Panc1 (cell line): ENCODE measurements around the gene C1QL1. TPM values are rescaled to one million over a fixed set of nuclear protein-coding genes. Genes with fewer than 3 reads are reported as not detected.

Experiments used
- ATAC-seq: fragments of 200-7000 bp; cut with Tn5 transposase; 2 replicates; pipeline ENCODE4 v1.9.1; 2020; ENCODE audit warnings: mild to moderate bottlenecking, moderate library complexity
- BruUV-seq: library from RNA; stranded (reverse); fragments of 400-500 nt; replicated peaks from 2 replicates; lab custom pipeline; 2021; lab: Mats Ljungman, UMichigan
- CTCF ChIA-PET: fragments of 300-600 bp; sonication (Branson Sonifier 250); formaldehyde crosslinking; loops from one replicate; lab custom pipeline; 2022; ENCODE audit warnings: antibody characterized with exemption; lab: Charles Lee
- POLR2A ChIA-PET: fragments of 300-600 bp; sonication (Branson Sonifier 250); formaldehyde crosslinking; loops from one replicate; lab custom pipeline; 2022; ENCODE audit warnings: antibody characterized with exemption; lab: Charles Lee
- DNase-seq: peaks from one replicate; pipeline ENCODE4 v3.0.0-alpha.2; 2010; ENCODE audit warnings: low read depth, low spot score
- H3K27ac ChIP-seq: 2 replicates; pipeline ENCODE4 v1.5.1; 2011; ENCODE audit warnings: mild to moderate bottlenecking, low read length, inconsistent platforms
- H3K27me3 ChIP-seq: fragments of 200-500 bp; sonication (Bioruptor generic); 2 replicates; pipeline ENCODE4 v1.6.0; 2014; ENCODE audit warnings: low read length, inconsistent platforms; ENCODE audit not compliant: control insufficient read depth, insufficient read depth
- H3K36me3 ChIP-seq: fragments of 200-500 bp; sonication (Bioruptor generic); 2 replicates; pipeline ENCODE4 v1.5.1; 2014; ENCODE audit warnings: inconsistent platforms, mild to moderate bottlenecking, low read length, moderate library complexity; ENCODE audit not compliant: control insufficient read depth, insufficient read depth
- H3K4me1 ChIP-seq: 2 replicates; pipeline ENCODE4 v1.5.1; 2011; ENCODE audit warnings: inconsistent platforms, mild to moderate bottlenecking, low read length, moderate library complexity; ENCODE audit not compliant: control insufficient read depth, insufficient read depth
- H3K4me3 ChIP-seq, 2 experiments: 2 replicates each; pipeline ENCODE4 v1.5.1; 2011 to 2012; ENCODE audit warnings: low read depth in 2 of 2, low read length in 2 of 2, mild to moderate bottlenecking in 2 of 2, inconsistent platforms in 1 of 2, moderate library complexity in 1 of 2
- H3K9me3 ChIP-seq: fragments of 200-500 bp; sonication (Bioruptor generic); 2 replicates; pipeline ENCODE4 v1.5.1; 2014; ENCODE audit warnings: low read depth, mild to moderate bottlenecking, inconsistent platforms, low read length, moderate library complexity; ENCODE audit not compliant: control insufficient read depth, insufficient read depth
- POLR2AphosphoS5 ChIP-seq: IDR thresholded peaks from 2 replicates; pipeline ENCODE4 v1.6.1; 2012; ENCODE audit warnings: mild to moderate bottlenecking, low read depth, low read length, moderate library complexity
- SIN3A ChIP-seq: IDR thresholded peaks from 2 replicates; pipeline ENCODE4 v1.6.1; 2012; ENCODE audit warnings: low read depth, mild to moderate bottlenecking, low read length, moderate library complexity, borderline replicate concordance; ENCODE audit not compliant: insufficient read depth
- TCF7L2 ChIP-seq: IDR thresholded peaks from 2 replicates; pipeline ENCODE4 v1.6.1; 2011; ENCODE audit warnings: mild to moderate bottlenecking, low read depth, low read length, inconsistent platforms
- in situ Hi-C: cut with HindIII; loops from 2 replicates; pipeline ENCODE4 v1.10.0; 2016; ENCODE audit warnings: low sequenced_read_pairs, low pct_unique_long_range_greater_than_20kb
- intact Hi-C: fragments of 100-400 bp; cut with micrococcal nuclease; formaldehyde crosslinking; loops from one replicate; pipeline ENCODE4 v1.10.0; 2022; ENCODE audit not compliant: unreplicated experiment
- total RNA-seq: library from RNA; stranded (reverse); gene quantifications from one replicate; pipeline ENCODE4 v1.2.1, GENCODE V29; 2021; ENCODE audit not compliant: unreplicated experiment
- TF ChIP-seq, protein P1 (sequence below): fragments of 450-650 bp; IDR thresholded peaks from 2 replicates; pipeline ENCODE4 v1.5.1; 2017; ENCODE audit warnings: mild to moderate bottlenecking
- TF ChIP-seq, protein P2 (sequence below), 2 experiments: IDR thresholded peaks; 2 replicates each; pipeline ENCODE4 v1.6.1; 2011 to 2012; ENCODE audit warnings: low read depth in 2 of 2, control low read depth in 1 of 2, low read length in 1 of 2, mild to moderate bottlenecking in 1 of 2, moderate library complexity in 1 of 2; ENCODE audit not compliant: insufficient read depth in 1 of 2

C1QL1 gene
- total RNA-seq, 1 experiment from 2014 or later = 9.5 TPM

DNA sequence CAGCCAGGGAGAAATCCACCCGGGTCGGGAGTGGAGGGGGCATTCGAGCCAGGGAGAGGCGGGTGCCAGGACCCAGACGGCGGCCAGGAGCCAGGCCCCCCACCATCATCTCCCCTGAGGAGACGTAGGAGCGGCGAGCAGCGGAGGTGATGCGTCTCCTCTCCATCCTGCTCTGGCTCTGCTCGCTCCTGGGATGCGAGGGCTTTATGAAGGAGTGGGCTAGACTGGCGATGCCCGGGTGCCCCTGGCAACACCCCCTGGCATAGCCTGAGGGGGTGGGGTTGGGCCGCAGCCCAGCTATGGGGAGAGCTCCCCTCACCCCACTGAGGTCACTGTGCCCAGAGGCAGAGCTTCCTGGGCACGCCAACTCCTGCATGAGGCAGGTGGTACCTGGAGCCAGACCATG lies 52.8 kb downstream of the C1QL1 start, which contains the start of gene GFAP:
Gene GFAP, minus strand, starts transcription at position 180 of the 406 bp plus-strand sequence. Its CDS starts 14 bp downstream, at position 166.
- BruUV-seq = no TSS peak
- no peak for ATAC-seq
- TF ChIP-seq, protein P1, sequence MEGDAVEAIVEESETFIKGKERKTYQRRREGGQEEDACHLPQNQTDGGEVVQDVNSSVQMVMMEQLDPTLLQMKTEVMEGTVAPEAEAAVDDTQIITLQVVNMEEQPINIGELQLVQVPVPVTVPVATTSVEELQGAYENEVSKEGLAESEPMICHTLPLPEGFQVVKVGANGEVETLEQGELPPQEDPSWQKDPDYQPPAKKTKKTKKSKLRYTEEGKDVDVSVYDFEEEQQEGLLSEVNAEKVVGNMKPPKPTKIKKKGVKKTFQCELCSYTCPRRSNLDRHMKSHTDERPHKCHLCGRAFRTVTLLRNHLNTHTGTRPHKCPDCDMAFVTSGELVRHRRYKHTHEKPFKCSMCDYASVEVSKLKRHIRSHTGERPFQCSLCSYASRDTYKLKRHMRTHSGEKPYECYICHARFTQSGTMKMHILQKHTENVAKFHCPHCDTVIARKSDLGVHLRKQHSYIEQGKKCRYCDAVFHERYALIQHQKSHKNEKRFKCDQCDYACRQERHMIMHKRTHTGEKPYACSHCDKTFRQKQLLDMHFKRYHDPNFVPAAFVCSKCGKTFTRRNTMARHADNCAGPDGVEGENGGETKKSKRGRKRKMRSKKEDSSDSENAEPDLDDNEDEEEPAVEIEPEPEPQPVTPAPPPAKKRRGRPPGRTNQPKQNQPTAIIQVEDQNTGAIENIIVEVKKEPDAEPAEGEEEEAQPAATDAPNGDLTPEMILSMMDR = no peak
- no peak for TF ChIP-seq SIN3A
- TF ChIP-seq TCF7L2 = no peak
- TF ChIP-seq, protein P2, sequence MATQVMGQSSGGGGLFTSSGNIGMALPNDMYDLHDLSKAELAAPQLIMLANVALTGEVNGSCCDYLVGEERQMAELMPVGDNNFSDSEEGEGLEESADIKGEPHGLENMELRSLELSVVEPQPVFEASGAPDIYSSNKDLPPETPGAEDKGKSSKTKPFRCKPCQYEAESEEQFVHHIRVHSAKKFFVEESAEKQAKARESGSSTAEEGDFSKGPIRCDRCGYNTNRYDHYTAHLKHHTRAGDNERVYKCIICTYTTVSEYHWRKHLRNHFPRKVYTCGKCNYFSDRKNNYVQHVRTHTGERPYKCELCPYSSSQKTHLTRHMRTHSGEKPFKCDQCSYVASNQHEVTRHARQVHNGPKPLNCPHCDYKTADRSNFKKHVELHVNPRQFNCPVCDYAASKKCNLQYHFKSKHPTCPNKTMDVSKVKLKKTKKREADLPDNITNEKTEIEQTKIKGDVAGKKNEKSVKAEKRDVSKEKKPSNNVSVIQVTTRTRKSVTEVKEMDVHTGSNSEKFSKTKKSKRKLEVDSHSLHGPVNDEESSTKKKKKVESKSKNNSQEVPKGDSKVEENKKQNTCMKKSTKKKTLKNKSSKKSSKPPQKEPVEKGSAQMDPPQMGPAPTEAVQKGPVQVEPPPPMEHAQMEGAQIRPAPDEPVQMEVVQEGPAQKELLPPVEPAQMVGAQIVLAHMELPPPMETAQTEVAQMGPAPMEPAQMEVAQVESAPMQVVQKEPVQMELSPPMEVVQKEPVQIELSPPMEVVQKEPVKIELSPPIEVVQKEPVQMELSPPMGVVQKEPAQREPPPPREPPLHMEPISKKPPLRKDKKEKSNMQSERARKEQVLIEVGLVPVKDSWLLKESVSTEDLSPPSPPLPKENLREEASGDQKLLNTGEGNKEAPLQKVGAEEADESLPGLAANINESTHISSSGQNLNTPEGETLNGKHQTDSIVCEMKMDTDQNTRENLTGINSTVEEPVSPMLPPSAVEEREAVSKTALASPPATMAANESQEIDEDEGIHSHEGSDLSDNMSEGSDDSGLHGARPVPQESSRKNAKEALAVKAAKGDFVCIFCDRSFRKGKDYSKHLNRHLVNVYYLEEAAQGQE (IDR thresholded peaks at IDR 0.05; ENCODE audit: insufficient read depth in 1 of 2, low read depth in 2 of 2, low read length in 1 of 2) = no peak
- no peak for TF ChIP-seq POLR2AphosphoS5
- CTCF ChIA-PET = no interaction called here
- H3K27ac ChIP-seq = no peak within 1 kb of the TSS
- H3K9me3 ChIP-seq = no peaks in the 10 kb centered on the region
- no peaks in the 10 kb centered on the region for H3K36me3 ChIP-seq
- no peak for DNase-seq
- intact Hi-C loops = no loop called here
- no peak within 1 kb of the TSS for H3K4me3 ChIP-seq
- POLR2A ChIA-PET = no interaction called here
- H3K4me1 ChIP-seq = no peaks in the 10 kb centered on the region
- no peaks in the 10 kb centered on the region for H3K27me3 ChIP-seq
- in situ Hi-C loops = no loop called here

DNA sequence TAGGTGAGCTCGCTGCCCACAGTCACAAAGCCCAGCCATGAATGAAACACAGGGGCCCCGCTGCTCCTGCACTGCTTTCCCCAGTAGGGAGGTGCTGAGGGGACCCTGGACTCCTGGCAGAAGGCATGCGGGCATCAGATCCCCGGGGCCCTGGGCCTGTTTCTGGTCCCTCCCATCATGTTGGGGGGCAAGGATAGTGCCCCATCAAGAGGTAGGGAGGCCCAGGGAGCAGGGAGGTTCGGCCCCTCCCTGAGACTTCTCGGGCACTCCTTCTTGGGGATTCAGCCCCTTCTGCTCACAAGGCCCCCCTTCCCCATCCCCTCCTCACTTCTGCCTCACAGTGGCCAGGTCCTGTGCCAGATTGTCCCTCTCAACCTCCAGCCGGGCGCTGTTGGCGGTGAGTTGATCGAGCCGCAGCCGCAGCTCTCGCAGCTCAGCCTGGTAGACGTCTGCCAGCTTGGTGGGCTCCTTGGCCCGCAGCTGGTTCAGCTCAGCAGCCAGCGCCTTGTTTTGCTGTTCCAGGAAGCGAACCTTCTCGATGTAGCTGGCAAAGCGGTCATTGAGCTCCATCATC lies 53.3 kb downstream of the C1QL1 start:
- DNase-seq = no peak
- H3K27ac ChIP-seq = no peak overlapping the region
- no TSS peak for BruUV-seq
- ChIA-PET CTCF (no interaction called here), POLR2A (no interaction called here)
- in situ Hi-C loops (no loop called here), intact Hi-C loops (no loop called here)
- ATAC-seq = no peak
- no peaks in the 10 kb centered on the region for H3K36me3 ChIP-seq
- no peaks in the 10 kb centered on the region for H3K27me3 ChIP-seq
- no peaks in the 10 kb centered on the region for H3K4me1 ChIP-seq
- no peaks in the 10 kb centered on the region for H3K9me3 ChIP-seq
- TF ChIP-seq, protein P2 (IDR thresholded peaks at IDR 0.05; ENCODE audit: insufficient read depth in 1 of 2, low read depth in 2 of 2, low read length in 1 of 2) = no peak
- TF ChIP-seq SIN3A = no peak
- H3K4me3 ChIP-seq = no peak overlapping the region
